IMR-90 (cell line): ENCODE results near the gene ABCC8. TPM values are rescaled to one million over a fixed set of nuclear protein-coding genes. Genes with fewer than 3 reads are reported as not detected.
A peak's percentile ranks its signal among the peaks of the same experiment; 100 is the strongest.

ENCODE experiments used
- ATAC-seq: fragments of 200-7000 bp; cut with Tn5 transposase; 2 replicates; pipeline ENCODE4 v1.9.1; 2020; ENCODE audit warnings: low read depth, mild to moderate bottlenecking, moderate library complexity
- BruUV-seq: library from RNA; stranded (reverse); fragments of 400-500 nt; replicated peaks from 2 replicates; lab custom pipeline; 2021; lab: Mats Ljungman, UMichigan
- CTCF ChIA-PET: fragments of 300-600 bp; formaldehyde crosslinking; extraction: SDS; loops from one replicate; lab custom pipeline; 2021; ENCODE audit warnings: antibody characterized with exemption; lab: Yijun Ruan, JAX
- POLR2A ChIA-PET: fragments of 300-600 bp; sonication (Branson Sonifier 250); formaldehyde crosslinking; loops from one replicate; lab custom pipeline; 2022; ENCODE audit warnings: antibody characterized with exemption; ENCODE audit not compliant: unreplicated experiment; lab: Charles Lee
- DNase-seq: peaks from one replicate; pipeline ENCODE4 v3.0.0; 2013
- H2AFZ ChIP-seq: replicated peaks from 2 replicates; pipeline ENCODE3; 2013; ENCODE audit warnings: low read length, mild to moderate bottlenecking; ENCODE audit not compliant: poor library complexity
- H2AK5ac ChIP-seq: 2 replicates; pipeline ENCODE4 v1.6.1; 2013; ENCODE audit warnings: low read depth, low read length, inconsistent platforms
- H2AK9ac ChIP-seq: replicated peaks from 2 replicates; pipeline ENCODE3; 2013; ENCODE audit warnings: mild to moderate bottlenecking, low read depth, low read length, moderate library complexity; ENCODE audit not compliant: poor library complexity
- H2BK120ac ChIP-seq: 2 replicates; pipeline ENCODE4 v1.6.1; 2013; ENCODE audit warnings: low read depth, low read length, inconsistent platforms
- H2BK15ac ChIP-seq: 3 replicates; pipeline ENCODE4 v1.6.1; 2013; ENCODE audit warnings: low read depth, low read length, inconsistent platforms
- H2BK20ac ChIP-seq: 2 replicates; pipeline ENCODE4 v1.6.1; 2013; ENCODE audit warnings: low read depth, mild to moderate bottlenecking, inconsistent platforms, low read length, moderate library complexity
- H2BK5ac ChIP-seq: 2 replicates; pipeline ENCODE4 v1.6.1; 2013; ENCODE audit warnings: mild to moderate bottlenecking, low read depth, low read length, inconsistent platforms; ENCODE audit not compliant: poor library complexity, severe bottlenecking
- H3K14ac ChIP-seq: replicated peaks from 2 replicates; pipeline ENCODE4 v1.6.1; 2013; ENCODE audit warnings: low read depth, low read length, inconsistent platforms
- H3K18ac ChIP-seq: 2 replicates; pipeline ENCODE4 v1.6.1; 2013; ENCODE audit warnings: low read depth, low read length, control low read depth
- H3K23ac ChIP-seq: 2 replicates; pipeline ENCODE4 v1.6.1; 2013; ENCODE audit warnings: low read depth, low read length, inconsistent platforms
- H3K27ac ChIP-seq: 2 replicates; pipeline ENCODE4 v1.5.1; 2013; ENCODE audit warnings: mild to moderate bottlenecking, control low read depth, low read length; ENCODE audit not compliant: insufficient read depth
- H3K27me3 ChIP-seq: 2 replicates; pipeline ENCODE4 v1.6.1; 2013; ENCODE audit warnings: low read length; ENCODE audit not compliant: control insufficient read depth, insufficient read depth
- H3K36me3 ChIP-seq: 2 replicates; pipeline ENCODE4 v1.6.1; 2013; ENCODE audit warnings: low read length, mixed read lengths; ENCODE audit not compliant: control insufficient read depth, insufficient read depth
- H3K4ac ChIP-seq: 2 replicates; pipeline ENCODE4 v1.6.1; 2013; ENCODE audit warnings: low read depth, low read length, inconsistent platforms
- H3K4me1 ChIP-seq: 2 replicates; pipeline ENCODE4 v1.6.1; 2013; ENCODE audit warnings: low read length, mixed read lengths; ENCODE audit not compliant: control insufficient read depth, insufficient read depth
- H3K4me2 ChIP-seq: 2 replicates; pipeline ENCODE4 v1.6.1; 2013; ENCODE audit warnings: low read depth, mild to moderate bottlenecking, control low read depth, low read length, moderate library complexity
- H3K4me3 ChIP-seq: 2 replicates; pipeline ENCODE4 v1.5.1; 2013; ENCODE audit warnings: low read depth, mild to moderate bottlenecking, control low read depth, low read length, moderate library complexity; ENCODE audit not compliant: insufficient read depth
- H3K56ac ChIP-seq: 2 replicates; pipeline ENCODE4 v1.6.1; 2013; ENCODE audit warnings: low read length, inconsistent platforms; ENCODE audit not compliant: insufficient read depth; ENCODE audit errors: extremely low read depth
- H3K79me1 ChIP-seq, 2 experiments: 2 replicates each; pipeline ENCODE4 v1.6.1; 2013; ENCODE audit warnings: low read length in 2 of 2, inconsistent platforms in 1 of 2, low read depth in 1 of 2
- H3K9ac ChIP-seq: 2 replicates; pipeline ENCODE4 v1.6.1; 2013; ENCODE audit warnings: low read depth, low read length, control low read depth
- H3K9me1 ChIP-seq: 2 replicates; pipeline ENCODE4 v1.6.1; 2013; ENCODE audit warnings: low read length, inconsistent platforms; ENCODE audit not compliant: insufficient read depth
- H3K9me3 ChIP-seq: 2 replicates; pipeline ENCODE4 v1.6.1; 2013; ENCODE audit warnings: low read length; ENCODE audit not compliant: control insufficient read depth, insufficient read depth
- H4K20me1 ChIP-seq: 2 replicates; pipeline ENCODE4 v1.6.1; 2013; ENCODE audit warnings: low read length, inconsistent platforms; ENCODE audit not compliant: insufficient read depth
- H4K5ac ChIP-seq: 2 replicates; pipeline ENCODE4 v1.6.1; 2013; ENCODE audit warnings: mild to moderate bottlenecking, low read depth, low read length, control low read depth
- H4K8ac ChIP-seq, 2 experiments: 2 replicates each; pipeline ENCODE4 v1.6.1; 2013; ENCODE audit warnings: low read depth in 2 of 2, low read length in 2 of 2, control low read depth in 1 of 2, inconsistent platforms in 1 of 2
- H4K91ac ChIP-seq: 2 replicates; pipeline ENCODE4 v1.6.1; 2013; ENCODE audit warnings: low read depth, low read length, inconsistent platforms; ENCODE audit not compliant: insufficient read depth
- BHLHE40 ChIP-seq: fragments of 150-350 bp; IDR thresholded peaks from 2 replicates; pipeline ENCODE4 v1.6.1; 2016; ENCODE audit warnings: mild to moderate bottlenecking, low read depth, low read length
- CHD1 ChIP-seq: IDR thresholded peaks from 2 replicates; pipeline ENCODE4 v1.6.1; 2012; ENCODE audit warnings: low read depth, low read length, improper control_type of control experiment
- CTCF ChIP-seq: conservative IDR thresholded peaks from 2 replicates; pipeline ENCODE4 v1.5.1; 2012; ENCODE audit warnings: mild to moderate bottlenecking, low read depth, low read length, improper control_type of control experiment
- MXI1 ChIP-seq: IDR thresholded peaks from 2 replicates; pipeline ENCODE4 v1.6.1; 2012; ENCODE audit warnings: low read depth, mild to moderate bottlenecking, low read length, moderate library complexity, borderline replicate concordance
- WGBS, 2 experiments: methylation state at CpG; one replicate each; pipeline versions ENCODE4 v1.1.5 to v1.1.7; 2013; ENCODE audit warnings: missing lambda C conversion rate in 2 of 2; ENCODE audit not compliant: insufficient read length in 1 of 2; ENCODE audit errors: extremely low coverage in 2 of 2; 5-methylcytosine and 5-hydroxymethylcytosine counted together
- dilution Hi-C: fragments of 300-500 bp; cut with HindIII; formaldehyde crosslinking; loops from one replicate; pipeline ENCODE4 v1.14.3; 2018; ENCODE audit warnings: low sequenced_read_pairs; ENCODE audit not compliant: unreplicated experiment
- in situ Hi-C: fragments of 300-500 bp; cut with MboI; formaldehyde crosslinking; loops from 3 replicates; pipeline ENCODE4 v1.14.3; 2019; ENCODE audit warnings: low sequenced_read_pairs, inconsistent platforms, mixed read lengths
- intact Hi-C: fragments of 100-400 bp; cut with micrococcal nuclease; formaldehyde crosslinking; loops from 2 replicates; pipeline ENCODE4 v1.10.0; 2022
- polyA plus RNA-seq, 3 experiments: library from polyadenylated mRNA; depleted of rRNA; stranded (reverse); fragments of >200 nt; gene quantifications; 2 replicates each; pipeline ENCODE4 v1.2.3, GENCODE V29; 2012; ENCODE audit warnings: low replicate concordance in 1 of 3
- total RNA-seq: library from RNA; depleted of rRNA; stranded (reverse); fragments of >200 nt; gene quantifications from 2 replicates; pipeline ENCODE4 v1.2.3, GENCODE V29; 2012
- TF ChIP-seq, protein P1 (sequence below): fragments of 150-350 bp; IDR thresholded peaks from 2 replicates; pipeline ENCODE4 v1.6.1; 2017; ENCODE audit warnings: mild to moderate bottlenecking, antibody characterized with exemption, low read length, low read depth

The ABCC8 gene
- total and polyA plus RNA-seq, 2 of the 4 experiments (the other 2 are of a cell fraction) = not detected

DNA sequence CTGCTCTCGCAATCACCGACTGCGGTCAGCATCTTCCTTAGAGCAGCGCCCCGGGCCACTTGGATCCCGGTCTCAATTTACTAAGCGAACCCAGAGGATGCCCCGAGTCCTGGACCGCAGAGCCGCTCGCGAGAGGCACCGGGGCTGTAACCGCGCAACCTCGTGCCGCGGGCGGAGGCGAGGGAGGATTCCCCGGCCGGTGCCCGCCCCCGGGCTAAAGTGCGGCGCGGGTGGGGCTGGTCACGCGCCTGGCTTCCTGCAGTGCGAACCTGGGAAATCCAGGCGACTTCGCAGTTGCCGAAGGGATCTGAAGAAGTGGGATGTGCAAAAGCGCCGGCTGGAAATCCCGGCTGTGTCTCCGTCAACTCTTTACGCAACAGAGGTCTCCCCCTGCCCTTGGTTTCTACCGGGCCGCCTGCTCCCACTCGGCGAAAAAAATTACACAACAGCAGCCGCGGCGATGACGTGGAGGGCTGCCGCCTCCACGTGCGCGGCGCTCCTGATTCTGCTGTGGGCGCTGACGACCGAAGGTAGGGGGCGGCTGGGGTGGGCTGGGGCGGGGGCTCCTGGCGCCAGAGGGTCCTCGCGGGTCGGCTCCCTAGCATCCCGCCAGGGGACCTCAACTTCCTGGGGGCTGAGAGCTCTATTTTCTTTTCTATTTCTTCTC, 125.0 kb downstream of the ABCC8 start, which contains the start of gene NCR3LG1 (continued):
- TF ChIP-seq, protein P1, sequence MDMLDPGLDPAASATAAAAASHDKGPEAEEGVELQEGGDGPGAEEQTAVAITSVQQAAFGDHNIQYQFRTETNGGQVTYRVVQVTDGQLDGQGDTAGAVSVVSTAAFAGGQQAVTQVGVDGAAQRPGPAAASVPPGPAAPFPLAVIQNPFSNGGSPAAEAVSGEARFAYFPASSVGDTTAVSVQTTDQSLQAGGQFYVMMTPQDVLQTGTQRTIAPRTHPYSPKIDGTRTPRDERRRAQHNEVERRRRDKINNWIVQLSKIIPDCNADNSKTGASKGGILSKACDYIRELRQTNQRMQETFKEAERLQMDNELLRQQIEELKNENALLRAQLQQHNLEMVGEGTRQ = peak; percentile 56
- peak; percentile 82; the same call in 1 of the 2 replicates for TF ChIP-seq BHLHE40

DNA sequence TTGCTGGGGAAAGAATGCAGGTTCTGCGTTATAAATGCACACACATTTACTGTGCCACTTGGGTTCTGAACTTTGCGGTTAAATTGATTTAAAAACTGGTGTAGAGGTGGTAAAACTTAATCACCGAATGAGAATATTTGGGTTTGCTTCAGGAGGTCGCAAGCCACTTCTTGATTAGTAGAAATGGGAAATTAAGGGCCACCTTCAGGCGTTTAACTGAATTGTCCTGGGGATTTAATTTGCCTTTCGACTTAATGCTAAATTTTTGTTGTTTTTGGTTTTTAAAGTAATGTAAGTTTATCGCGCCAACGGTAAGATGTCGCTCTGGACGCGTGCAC, 125.5 kb downstream of the ABCC8 start:
- H3K4ac ChIP-seq = no peak overlapping the region
- no peak overlapping the region for H2BK5ac ChIP-seq
- no peak overlapping the region for H3K14ac ChIP-seq
- TF ChIP-seq MXI1 (no peak), CTCF (peak; percentile 16; the same call in 1 of the 2 replicates), CHD1 (no peak)
- no peak overlapping the region for H3K56ac ChIP-seq
- no peak overlapping the region; the same call in 1 of the 2 replicates for H3K27ac ChIP-seq
- in situ Hi-C loops = no loop called here
- ATAC-seq = no peak
- H3K23ac ChIP-seq = no peak overlapping the region
- H3K18ac ChIP-seq = no peak overlapping the region
- BruUV-seq = no TSS peak
- H2AK5ac ChIP-seq = no peak overlapping the region
- no peak overlapping the region for H2BK120ac ChIP-seq
- CTCF ChIA-PET = no interaction called here
- peak overlapping the region; percentile 66 for H3K4me3 ChIP-seq
- peaks cover 0 to 4% of the 10 kb centered on the region in 2 experiments; a peak in 1 of 4 replicates for H3K79me1 ChIP-seq
- peaks cover 2% of the 10 kb centered on the region for H3K4me1 ChIP-seq
- H3K4me2 ChIP-seq = peak overlapping the region; percentile 90
- no peak overlapping the region for H2BK15ac ChIP-seq
- no peaks in the 10 kb centered on the region for H4K20me1 ChIP-seq
- H2BK20ac ChIP-seq = no peak overlapping the region
- intact Hi-C loops = loop anchor here (2.0 to 5.0 kb wide), 2 partner anchors 36 to 74 kb away; partner anchors contain the start of gene NUCB2
- H3K9ac ChIP-seq = peak overlapping the region; percentile 37; the same call in 1 of the 2 replicates
- H3K9me1 ChIP-seq = no peaks in the 10 kb centered on the region
- peak overlapping the region; percentile 20 to 61; a peak in 1 of 4 replicates for H4K8ac ChIP-seq
- WGBS, 2 experiments = 40% methylated on average over 2 of the region's 12 CpGs; no CpG with 5 or more reads in 1 of the 2 experiments
- H2AK9ac ChIP-seq = no peak overlapping the region
- H3K9me3 ChIP-seq = no peaks in the 10 kb centered on the region
- no peak overlapping the region for H4K91ac ChIP-seq
- POLR2A ChIA-PET = no interaction called here
- H3K36me3 ChIP-seq = no peaks in the 10 kb centered on the region
- H4K5ac ChIP-seq = no peak overlapping the region
- DNase-seq = no peak
- peak overlapping the region; percentile 93 for H2AFZ ChIP-seq
- dilution Hi-C loops = no loop called here
- no peaks in the 10 kb centered on the region for H3K27me3 ChIP-seq
